ENCODE data around the gene PITPNM3.

GRCh38 chr17:6408735-6409134 lies 147.6 kb downstream of the PITPNM3 start:
- no peak for TF ChIP-seq CTCF (IDR thresholded peaks at IDR 0.05)
- no peak for TF ChIP-seq POLR2A (IDR thresholded peaks at IDR 0.05)
- no peak for TF ChIP-seq POLR2AphosphoS5 (IDR thresholded peaks at IDR 0.05)
